ENCODE results near the gene ATP5PD. TPM values are rescaled to one million over a fixed set of nuclear protein-coding genes. Genes with fewer than 3 reads are reported as not detected.

The ATP5PD gene
- total and polyA plus RNA-seq, 2 experiments from 2014 or later: 411 to 732 TPM

- Histone ChIP-seq H3K4me3 (no peak overlapping the region), H3K27ac (no peak overlapping the region), H3K4me1 (ENCODE audit: low read depth) (no peaks in the 10 kb centered on the region), H3K27me3 (no peaks in the 10 kb centered on the region), H3K36me3 (no peaks in the 10 kb centered on the region), H3K9me3 (ENCODE audit: low read depth) (no peaks in the 10 kb centered on the region)
- no peak for TF ChIP-seq CTCF (IDR thresholded peaks at IDR 0.05; ENCODE audit: low read depth, low read length)
- no peak for DNase-seq (ENCODE audit: low read depth in 1 of 2, low spot score in 1 of 2)
Observed at GRCh38 chr17:75079023-75079373, 32.2 kb upstream of the ATP5PD start.

- peak in 1 of 2 donors; percentile 65 for DNase-seq (ENCODE audit: low read depth in 1 of 2, low spot score in 1 of 2)
- no peaks in the 10 kb centered on the region for H3K27me3 ChIP-seq
- H3K36me3 ChIP-seq: no peaks in the 10 kb centered on the region
- H3K4me3 ChIP-seq: no peak overlapping the region
- H3K9me3 ChIP-seq (ENCODE audit: low read depth): no peaks in the 10 kb centered on the region
- no peaks in the 10 kb centered on the region for H3K4me1 ChIP-seq (ENCODE audit: low read depth)
- TF ChIP-seq CTCF (IDR thresholded peaks at IDR 0.05; ENCODE audit: low read depth, low read length): no peak
- H3K27ac ChIP-seq: no peak overlapping the region
Observed at GRCh38 chr17:75078284-75079022, 31.7 kb upstream of the ATP5PD start.

GRCh38 chr17:75077496-75078283, 30.9 kb upstream of the ATP5PD start:
- Histone ChIP-seq H3K4me3 (no peak overlapping the region), H3K27me3 (no peaks in the 10 kb centered on the region), H3K9me3 (ENCODE audit: low read depth) (no peaks in the 10 kb centered on the region), H3K36me3 (no peaks in the 10 kb centered on the region), H3K4me1 (ENCODE audit: low read depth) (no peaks in the 10 kb centered on the region), H3K27ac (no peak overlapping the region)
- TF ChIP-seq CTCF (IDR thresholded peaks at IDR 0.05; ENCODE audit: low read depth, low read length): no peak
- peak in 1 of 2 donors; percentile 48 for DNase-seq (ENCODE audit: low read depth in 1 of 2, low spot score in 1 of 2)

- H3K4me1 ChIP-seq (ENCODE audit: low read depth): peaks cover under 1% of the 10 kb centered on the region
- H3K27ac ChIP-seq: no peak overlapping the region
- TF ChIP-seq CTCF (IDR thresholded peaks at IDR 0.05; ENCODE audit: low read depth, low read length): no peak
- no peak for DNase-seq (ENCODE audit: low read depth in 1 of 2, low spot score in 1 of 2)
- no peaks in the 10 kb centered on the region for H3K9me3 ChIP-seq (ENCODE audit: low read depth)
- no peaks in the 10 kb centered on the region for H3K27me3 ChIP-seq
- H3K36me3 ChIP-seq: no peaks in the 10 kb centered on the region
- no peak overlapping the region for H3K4me3 ChIP-seq
Observed at GRCh38 chr17:75077072-75077495, 30.3 kb upstream of the ATP5PD start.

GRCh38 chr17:75075597-75076336, 29.0 kb upstream of the ATP5PD start:
- Histone ChIP-seq H3K27ac (no peak overlapping the region), H3K4me3 (no peak overlapping the region), H3K4me1 (ENCODE audit: low read depth) (peaks cover 5% of the 10 kb centered on the region), H3K27me3 (no peaks in the 10 kb centered on the region), H3K9me3 (ENCODE audit: low read depth) (no peaks in the 10 kb centered on the region), H3K36me3 (no peaks in the 10 kb centered on the region)
- TF ChIP-seq CTCF (IDR thresholded peaks at IDR 0.05; ENCODE audit: low read depth, low read length): no peak
- no peak for DNase-seq (ENCODE audit: low read depth in 1 of 2, low spot score in 1 of 2)

All from cardiac muscle cell (in vitro differentiated cells and primary cell).